B cell (primary cell): ENCODE measurements around the gene ZNF585A. TPM values are rescaled to one million over a fixed set of nuclear protein-coding genes. Genes with fewer than 3 reads are reported as not detected.
"Not testable (repeated sequence)": the region's sequence is repeated elsewhere in the genome, so short reads cannot be mapped to it uniquely, and the experiment has no call there.

ENCODE experiments used
- ATAC-seq: fragments of 200-7000 bp; cut with Tn5 transposase; one replicate; pipeline ENCODE4 v1.10.0; 2021; ENCODE audit warnings: low read depth, mild to moderate bottlenecking, moderate number of reproducible peaks, moderate library complexity
- CTCF ChIA-PET: fragments of 350-600 bp; sonication (Branson Sonifier 250); formaldehyde crosslinking; loops from one replicate; lab custom pipeline; 2021; ENCODE audit warnings: antibody characterized with exemption, inconsistent platforms; lab: Charles Lee
- POLR2A ChIA-PET: fragments of 350-600 bp; sonication (Branson Sonifier 250); formaldehyde crosslinking; loops from one replicate; lab custom pipeline; 2021; ENCODE audit warnings: antibody characterized with exemption; lab: Charles Lee
- DNase-seq: peaks from one replicate; pipeline ENCODE4 v3.0.0; 2013
- H2AFZ ChIP-seq: 2 replicates; pipeline ENCODE4 v1.6.1; 2012; ENCODE audit warnings: mild to moderate bottlenecking, low read depth, low read length; ENCODE audit not compliant: insufficient read depth, poor library complexity, severe bottlenecking
- H3K27ac ChIP-seq, 2 donors: 1 replicate in 1 of 2; 2 replicates in 1 of 2; pipeline ENCODE4 v1.5.1; 2012 to 2013; ENCODE audit warnings: low read length in 2 of 2, mild to moderate bottlenecking in 2 of 2, moderate library complexity in 1 of 2
- H3K27me3 ChIP-seq, 4 experiments: fragments of 200-600 bp in 1 of 4; sonication (generic) in 1 of 4; replicated peaks in 1 of 4; 1 replicate in 2 of 4; 2 replicates in 2 of 4; pipeline versions ENCODE4 v1.6.1 to v1.7.0; 2013 to 2016; ENCODE audit warnings: low read length in 3 of 4, mild to moderate bottlenecking in 2 of 4, mixed read lengths in 1 of 4, moderate library complexity in 1 of 4; ENCODE audit not compliant: insufficient read depth in 4 of 4, control insufficient read depth in 3 of 4; ENCODE audit errors: control extremely low read depth in 1 of 4
- H3K36me3 ChIP-seq, 2 experiments: replicated peaks in 1 of 2; 1 replicate in 1 of 2; 2 replicates in 1 of 2; pipeline versions ENCODE4 v1.6.1 to v1.7.1; 2013; ENCODE audit warnings: low read length in 1 of 2; ENCODE audit not compliant: insufficient read depth in 2 of 2, control insufficient read depth in 1 of 2; ENCODE audit errors: control extremely low read depth in 1 of 2, extremely low read depth in 1 of 2
- H3K4me1 ChIP-seq, 2 donors: fragments of 200-600 bp in 1 of 2; sonication (generic) in 1 of 2; 1 replicate in 1 of 2; 2 replicates in 1 of 2; pipeline versions ENCODE4 v1.5.1 to v1.6.1; 2013 to 2017; ENCODE audit warnings: low read length in 2 of 2; ENCODE audit not compliant: control insufficient read depth in 2 of 2, insufficient read depth in 2 of 2
- H3K4me2 ChIP-seq: replicated peaks from 2 replicates; pipeline ENCODE3; 2012; ENCODE audit warnings: mild to moderate bottlenecking, low read depth, low read length; ENCODE audit not compliant: poor library complexity, severe bottlenecking
- H3K4me3 ChIP-seq, 5 experiments: fragments of 200-600 bp in 1 of 5; sonication (generic) in 1 of 5; 1 replicate in 3 of 5; 2 replicates in 2 of 5; pipeline versions ENCODE4 v1.5.1 to v1.7.0; 2011 to 2016; ENCODE audit warnings: low read length in 4 of 5, mild to moderate bottlenecking in 4 of 5, low read depth in 2 of 5, control low read depth in 1 of 5, moderate library complexity in 1 of 5; ENCODE audit not compliant: insufficient read depth in 1 of 5; ENCODE audit errors: control extremely low read depth in 1 of 5, extremely low read depth in 1 of 5
- H3K79me2 ChIP-seq: fragments of 200-600 bp; sonication (generic); one replicate; pipeline ENCODE4 v1.6.0; 2016; ENCODE audit warnings: low read length; ENCODE audit not compliant: control insufficient read depth, insufficient read depth
- H3K9ac ChIP-seq: fragments of 200-600 bp; sonication (generic); 2 replicates; pipeline ENCODE4 v1.6.1; 2017; ENCODE audit warnings: mild to moderate bottlenecking, low read length, moderate library complexity
- H3K9me3 ChIP-seq, 3 donors: one replicate each; pipeline versions ENCODE4 v1.6.1 to v1.7.1; 2013; ENCODE audit warnings: low read length in 2 of 3; ENCODE audit not compliant: control insufficient read depth in 2 of 3, insufficient read depth in 1 of 3; ENCODE audit errors: control extremely low read depth in 1 of 3
- H4K20me1 ChIP-seq: 2 replicates; pipeline ENCODE4 v1.6.0; 2012; ENCODE audit warnings: mild to moderate bottlenecking, low read length; ENCODE audit not compliant: insufficient read depth, control insufficient read depth, poor library complexity, severe bottlenecking
- H3K27ac Mint-ChIP-seq: one replicate; pipeline ENCODE4 v1.8.0; 2021; ENCODE audit warnings: mixed read lengths
- H3K27me3 Mint-ChIP-seq: one replicate; pipeline ENCODE4 v1.8.0; 2021; ENCODE audit warnings: mixed read lengths
- H3K4me1 Mint-ChIP-seq: one replicate; pipeline ENCODE4 v1.8.0; 2021; ENCODE audit warnings: mixed read lengths
- H3K4me3 Mint-ChIP-seq: one replicate; pipeline ENCODE4 v1.8.0; 2021; ENCODE audit warnings: mixed read lengths
- H3K9me3 Mint-ChIP-seq: one replicate; pipeline ENCODE4 v1.8.0; 2022; ENCODE audit warnings: mixed read lengths; ENCODE audit not compliant: insufficient read depth
- EZH2 ChIP-seq: IDR thresholded peaks from 2 replicates; pipeline ENCODE4 v1.6.1; 2012; ENCODE audit warnings: borderline replicate concordance, low read depth, mild to moderate bottlenecking, moderate library complexity, low read length; ENCODE audit not compliant: insufficient read depth, poor library complexity, severe bottlenecking
- WGBS: methylation state at CpG from one replicate; pipeline ENCODE4 v1.1.5; 2013; ENCODE audit warnings: missing lambda C conversion rate; ENCODE audit not compliant: insufficient coverage; 5-methylcytosine and 5-hydroxymethylcytosine counted together
- intact Hi-C: fragments of 100-400 bp; cut with micrococcal nuclease; formaldehyde crosslinking; loops from one replicate; pipeline ENCODE4 v1.10.0; 2022
- polyA plus RNA-seq: library from polyadenylated mRNA; depleted of rRNA; stranded (reverse); fragments of >200 nt; gene quantifications from 2 replicates; pipeline ENCODE4 v1.2.3, GENCODE V29; 2012
- total RNA-seq, 2 donors: library from RNA; stranded (reverse); fragments of 120-200 nt in 1 of 2; gene quantifications; 1 replicate in 1 of 2; 2 replicates in 1 of 2; pipeline versions ENCODE4 v1.2.3 to v1.2.4, GENCODE V29; 2013 to 2022
- TF ChIP-seq, protein P1 (sequence below): fragments of 200-600 bp; IDR thresholded peaks from one replicate; pipeline ENCODE4 v1.8.0; 2022; ENCODE audit warnings: antibody characterized with exemption, mild to moderate bottlenecking

ZNF585A gene
- total and polyA plus RNA-seq, 2 donors (not counting 1 experiment from before 2014, with no cell fraction given), result 15.2 to 20.0 TPM

DNA sequence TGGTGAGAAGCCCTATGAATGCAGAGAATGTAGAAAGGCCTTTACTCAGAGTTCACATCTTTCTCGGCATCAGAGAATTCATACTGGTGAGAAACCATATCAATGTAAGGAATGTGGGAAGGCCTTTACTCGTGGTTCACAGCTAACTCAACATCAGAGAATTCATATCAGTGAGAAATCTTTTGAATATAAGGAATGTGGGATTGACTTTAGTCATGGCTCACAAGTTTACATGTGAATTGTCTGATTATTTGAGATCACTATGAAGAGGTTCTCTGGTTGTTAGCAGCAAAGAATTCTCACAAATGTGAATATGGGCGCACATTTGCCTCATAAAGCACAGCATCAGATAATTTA lies 43.7 kb downstream of the ZNF585A start:
- DNase-seq, result no peak
- Mint-ChIP-seq H3K27ac (no peak overlapping the region), H3K27me3 (no peaks in the 10 kb centered on the region), H3K4me3 (no peak overlapping the region), H3K9me3 (peaks cover 31% of the 10 kb centered on the region), H3K4me1 (no peaks in the 10 kb centered on the region)
- WGBS, result no CpG with 5 or more reads among the region's 3 CpGs
- H3K36me3 ChIP-seq, result peaks cover 5 to 16% of the 10 kb centered on the region in 2 experiments
- no peak for ATAC-seq
- H3K4me1 ChIP-seq, result no peaks in the 10 kb centered on the region
- intact Hi-C loops, result no loop called here
- peaks cover 32 to 95% (median 33%) of the 10 kb centered on the region in 3 donors for H3K9me3 ChIP-seq
- no peak overlapping the region for H2AFZ ChIP-seq
- CTCF ChIA-PET, result no interaction called here
- H3K9ac ChIP-seq, result no peak overlapping the region
- no peaks in the 10 kb centered on the region for H4K20me1 ChIP-seq
- no peaks in the 10 kb centered on the region for H3K27me3 ChIP-seq
- H3K4me3 ChIP-seq, result peak overlapping the region in 1 of 5 experiments; percentile 21
- no peak overlapping the region for H3K27ac ChIP-seq
- TF ChIP-seq EZH2, result no peak
- TF ChIP-seq, protein P1, sequence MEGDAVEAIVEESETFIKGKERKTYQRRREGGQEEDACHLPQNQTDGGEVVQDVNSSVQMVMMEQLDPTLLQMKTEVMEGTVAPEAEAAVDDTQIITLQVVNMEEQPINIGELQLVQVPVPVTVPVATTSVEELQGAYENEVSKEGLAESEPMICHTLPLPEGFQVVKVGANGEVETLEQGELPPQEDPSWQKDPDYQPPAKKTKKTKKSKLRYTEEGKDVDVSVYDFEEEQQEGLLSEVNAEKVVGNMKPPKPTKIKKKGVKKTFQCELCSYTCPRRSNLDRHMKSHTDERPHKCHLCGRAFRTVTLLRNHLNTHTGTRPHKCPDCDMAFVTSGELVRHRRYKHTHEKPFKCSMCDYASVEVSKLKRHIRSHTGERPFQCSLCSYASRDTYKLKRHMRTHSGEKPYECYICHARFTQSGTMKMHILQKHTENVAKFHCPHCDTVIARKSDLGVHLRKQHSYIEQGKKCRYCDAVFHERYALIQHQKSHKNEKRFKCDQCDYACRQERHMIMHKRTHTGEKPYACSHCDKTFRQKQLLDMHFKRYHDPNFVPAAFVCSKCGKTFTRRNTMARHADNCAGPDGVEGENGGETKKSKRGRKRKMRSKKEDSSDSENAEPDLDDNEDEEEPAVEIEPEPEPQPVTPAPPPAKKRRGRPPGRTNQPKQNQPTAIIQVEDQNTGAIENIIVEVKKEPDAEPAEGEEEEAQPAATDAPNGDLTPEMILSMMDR, result no peak
- no peaks in the 10 kb centered on the region for H3K79me2 ChIP-seq
- POLR2A ChIA-PET, result no interaction called here
- no peak overlapping the region for H3K4me2 ChIP-seq

GRCh38 chr19:37127999-37128820 lies 44.3 kb downstream of the ZNF585A start:
- no peaks in the 10 kb centered on the region for H3K4me1 Mint-ChIP-seq
- Histone ChIP-seq H3K9ac (peak overlapping the region; percentile 12), H3K27ac (no peak overlapping the region), H3K4me2 (no peak overlapping the region), H2AFZ (no peak overlapping the region), H3K4me1 (no peaks in the 10 kb centered on the region), H3K27me3 (no peaks in the 10 kb centered on the region), H3K36me3 (peaks cover 5 to 16% of the 10 kb centered on the region in 2 experiments), H3K9me3 (peaks cover 32 to 92% (median 33%) of the 10 kb centered on the region in 3 donors), H3K79me2 (no peaks in the 10 kb centered on the region), H3K4me3 (peak overlapping the region in 1 of 5 experiments; percentile 33), H4K20me1 (no peaks in the 10 kb centered on the region)
- WGBS, result 100% methylated on average over 1 of the region's 12 CpGs
- intact Hi-C loops, result no loop called here
- no peak for ATAC-seq
- H3K9me3 Mint-ChIP-seq, result peaks cover 29% of the 10 kb centered on the region
- H3K4me3 Mint-ChIP-seq, result no peak overlapping the region
- ChIA-PET POLR2A (no interaction called here), CTCF (no interaction called here)
- H3K27me3 Mint-ChIP-seq, result no peaks in the 10 kb centered on the region
- no peak overlapping the region for H3K27ac Mint-ChIP-seq
- TF ChIP-seq, protein P1, result no peak
- DNase-seq, result no peak

- peaks cover 11 to 40% (median 16%) of the 10 kb centered on the region in 3 donors for H3K9me3 ChIP-seq
- H3K27me3 ChIP-seq, ATAC-seq, H3K4me2 ChIP-seq, H3K27me3 Mint-ChIP-seq, CTCF ChIA-PET, H3K4me1 ChIP-seq, H3K27ac ChIP-seq, intact Hi-C loops, H3K4me1 Mint-ChIP-seq, H3K4me3 ChIP-seq, H3K4me3 Mint-ChIP-seq, H3K27ac Mint-ChIP-seq, POLR2A ChIA-PET, H3K9ac ChIP-seq, DNase-seq, H3K79me2 ChIP-seq, H3K36me3 ChIP-seq, H2AFZ ChIP-seq, H4K20me1 ChIP-seq: not testable (repeated sequence)
- WGBS, result no CpG with 5 or more reads among the region's 3 CpGs
- peaks cover 18% of the 10 kb centered on the region for H3K9me3 Mint-ChIP-seq
Measured at GRCh38 chr19:37122093-37122492, 50.4 kb downstream of the ZNF585A start.
